SJCRH30 (cell line): ENCODE results near the gene TBC1D25. TPM values are rescaled to one million over a fixed set of nuclear protein-coding genes. Genes with fewer than 3 reads are reported as not detected.

Experiments used
- DNase-seq, 2 experiments: peaks; one replicate each; pipeline ENCODE4 v3.0.0-alpha.2; 2015 to 2020
- H3K27ac ChIP-seq: fragments of 250-450 bp; sonication (Bioruptor Pico); 2 replicates; pipeline ENCODE4 v1.5.1; 2020; ENCODE audit warnings: mild to moderate bottlenecking, moderate library complexity
- H3K27me3 ChIP-seq: fragments of 250-450 bp; sonication (Bioruptor Pico); 2 replicates; pipeline ENCODE4 v1.5.1; 2020; ENCODE audit warnings: mild to moderate bottlenecking, moderate library complexity
- H3K36me3 ChIP-seq: fragments of 250-450 bp; sonication (Bioruptor Pico); 2 replicates; pipeline ENCODE4 v1.5.1; 2020; ENCODE audit warnings: mild to moderate bottlenecking, moderate library complexity
- H3K4me1 ChIP-seq: fragments of 250-450 bp; sonication (Bioruptor Pico); 2 replicates; pipeline ENCODE4 v1.5.1; 2020; ENCODE audit warnings: mild to moderate bottlenecking, moderate library complexity
- H3K4me3 ChIP-seq: fragments of 250-450 bp; sonication (Bioruptor Pico); 2 replicates; pipeline ENCODE4 v1.5.1; 2020; ENCODE audit warnings: mild to moderate bottlenecking, moderate library complexity
- H3K9me3 ChIP-seq: fragments of 250-450 bp; sonication (Bioruptor Pico); replicated peaks from 2 replicates; pipeline ENCODE4 v1.5.1; 2020; ENCODE audit warnings: mild to moderate bottlenecking, moderate library complexity
- total RNA-seq: library from RNA; depleted of rRNA; stranded (reverse); fragments of >200 nt; shearing (Covaris generic); gene quantifications from 2 replicates; pipeline ENCODE4 v1.2.3, GENCODE V29; 2014; rRNA removed

Gene TBC1D25
- total RNA-seq, 1 experiment from 2014 or later: 4.6 TPM

DNA sequence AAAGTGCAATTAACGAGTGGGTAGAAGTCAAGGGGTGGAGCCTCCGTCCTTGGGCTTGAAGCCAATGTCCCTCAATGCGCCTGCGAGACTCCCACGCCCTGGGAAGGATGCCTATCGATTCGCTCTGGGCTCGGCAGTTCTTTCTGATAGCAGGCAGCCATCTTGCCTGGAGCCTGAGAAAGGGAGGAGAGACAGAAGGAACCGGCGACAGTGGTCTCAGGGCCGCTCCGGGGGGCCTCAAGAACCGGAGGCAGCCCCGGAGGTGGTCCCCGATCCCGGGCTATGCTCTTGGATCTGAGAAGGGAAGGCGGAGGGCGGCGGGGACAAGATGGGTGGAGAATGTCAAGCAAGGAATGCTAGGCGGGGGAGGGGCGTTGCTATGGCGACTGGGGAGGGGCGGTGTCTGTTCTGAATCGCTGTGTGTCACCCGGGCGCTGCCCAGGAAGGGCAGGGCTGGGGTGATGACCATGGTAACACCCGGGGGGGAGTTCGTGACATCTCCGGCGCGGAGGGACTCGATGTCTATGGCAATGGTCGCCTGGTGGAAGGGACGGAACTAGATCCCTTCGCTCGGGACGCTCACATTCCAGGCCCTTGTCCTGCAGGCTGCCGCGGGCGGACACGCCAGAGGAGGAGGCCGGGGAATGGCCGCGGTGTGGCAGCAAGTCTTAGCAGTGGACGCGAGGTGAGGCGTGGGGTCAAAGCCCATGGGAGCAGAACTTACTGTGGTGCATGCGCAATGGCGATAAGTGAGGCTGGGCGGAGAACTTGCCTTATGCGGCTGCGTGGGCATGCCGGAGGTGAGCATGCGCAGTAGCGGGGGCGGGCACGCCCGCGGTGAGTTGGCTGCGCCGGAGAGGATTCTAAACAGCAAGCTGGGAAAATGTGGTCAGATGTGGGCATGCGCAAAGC lies 58.1 kb downstream of the TBC1D25 start, which contains the start of gene WDR13:
WDR13 (plus strand) TSS at position 140 of the 912 bp plus-strand sequence; CDS start at position 645, 505 bp downstream.
- Histone ChIP-seq H3K36me3 (no peaks in the 10 kb centered on the region), H3K4me1 (no peaks in the 10 kb centered on the region), H3K27ac (peak within 1 kb of the TSS; percentile 91), H3K27me3 (no peaks in the 10 kb centered on the region), H3K4me3 (peak within 1 kb of the TSS; percentile 81), H3K9me3 (no peaks in the 10 kb centered on the region)
- peak; percentile 89 for DNase-seq

- Histone ChIP-seq H3K4me3 (peak overlapping the region; percentile 81), H3K27me3 (no peaks in the 10 kb centered on the region), H3K27ac (no peak overlapping the region), H3K4me1 (no peaks in the 10 kb centered on the region), H3K9me3 (no peaks in the 10 kb centered on the region), H3K36me3 (no peaks in the 10 kb centered on the region)
- no peak for DNase-seq
These were observed 59.1 kb downstream of the TBC1D25 start for GRCh38 chrX:48598614-48599013.

- H3K4me3 ChIP-seq: no peak overlapping the region
- H3K4me1 ChIP-seq: no peaks in the 10 kb centered on the region
- no peak overlapping the region for H3K27ac ChIP-seq
- no peaks in the 10 kb centered on the region for H3K36me3 ChIP-seq
- no peaks in the 10 kb centered on the region for H3K9me3 ChIP-seq
- H3K27me3 ChIP-seq: no peaks in the 10 kb centered on the region
- no peak for DNase-seq
These were observed 59.8 kb downstream of the TBC1D25 start for GRCh38 chrX:48599341-48599740.

- no peaks in the 10 kb centered on the region for H3K9me3 ChIP-seq
- DNase-seq: no peak
These were observed 60.7 kb downstream of the TBC1D25 start for GRCh38 chrX:48600226-48600625.

DNA sequence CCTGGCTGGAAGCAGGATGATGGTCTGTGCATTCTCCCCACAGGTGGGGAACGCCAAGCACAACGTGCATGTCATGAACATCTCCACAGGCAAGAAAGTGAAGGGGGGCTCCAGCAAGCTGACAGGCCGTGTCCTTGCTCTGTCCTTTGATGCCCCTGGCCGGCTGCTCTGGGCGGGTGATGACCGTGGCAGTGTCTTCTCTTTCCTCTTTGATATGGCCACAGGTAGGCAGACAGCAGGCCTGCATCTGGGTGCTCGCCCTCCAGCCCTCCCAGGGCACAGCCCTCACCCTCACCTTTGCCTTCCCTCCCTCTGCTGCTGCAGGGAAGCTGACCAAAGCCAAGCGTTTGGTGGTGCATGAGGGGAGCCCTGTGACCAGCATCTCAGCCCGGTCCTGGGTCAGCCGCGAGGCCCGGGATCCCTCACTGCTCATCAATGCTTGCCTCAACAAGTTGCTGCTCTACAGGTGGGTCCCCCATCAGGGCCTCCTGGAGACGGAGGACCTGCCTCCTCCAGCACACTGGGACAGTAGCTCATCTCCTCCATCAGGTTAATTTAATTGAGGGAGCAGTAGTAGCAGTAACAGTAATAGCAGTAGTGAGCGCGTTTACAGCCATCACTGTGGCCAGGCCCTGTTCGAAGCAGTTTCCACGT lies 62.4 kb downstream of the TBC1D25 start:
- Histone ChIP-seq H3K9me3 (no peaks in the 10 kb centered on the region), H3K27ac (no peak overlapping the region), H3K4me1 (no peaks in the 10 kb centered on the region), H3K36me3 (no peaks in the 10 kb centered on the region), H3K4me3 (no peak overlapping the region), H3K27me3 (no peaks in the 10 kb centered on the region)
- no peak for DNase-seq

More at GRCh38 chrX:48600226-48600625, 60.7 kb downstream of the TBC1D25 start:
- H3K27me3 ChIP-seq: no peaks in the 10 kb centered on the region
- no peaks in the 10 kb centered on the region for H3K36me3 ChIP-seq
- no peak overlapping the region for H3K27ac ChIP-seq
- H3K4me1 ChIP-seq: no peaks in the 10 kb centered on the region
- no peak overlapping the region for H3K4me3 ChIP-seq

GRCh38 chrX:48604701-48605100 lies 65.2 kb downstream of the TBC1D25 start:
- no peaks in the 10 kb centered on the region for H3K4me1 ChIP-seq
- H3K36me3 ChIP-seq: no peaks in the 10 kb centered on the region
- no peaks in the 10 kb centered on the region for H3K27me3 ChIP-seq
- H3K27ac ChIP-seq: no peak overlapping the region
- no peaks in the 10 kb centered on the region for H3K9me3 ChIP-seq
- no peak overlapping the region for H3K4me3 ChIP-seq
- DNase-seq: no peak

- H3K4me3 ChIP-seq: no peak overlapping the region
- no peaks in the 10 kb centered on the region for H3K36me3 ChIP-seq
- H3K27ac ChIP-seq: no peak overlapping the region
- no peak for DNase-seq
- no peaks in the 10 kb centered on the region for H3K9me3 ChIP-seq
- no peaks in the 10 kb centered on the region for H3K27me3 ChIP-seq
- no peaks in the 10 kb centered on the region for H3K4me1 ChIP-seq
These were observed 66.6 kb downstream of the TBC1D25 start for GRCh38 chrX:48606091-48606490.

DNA sequence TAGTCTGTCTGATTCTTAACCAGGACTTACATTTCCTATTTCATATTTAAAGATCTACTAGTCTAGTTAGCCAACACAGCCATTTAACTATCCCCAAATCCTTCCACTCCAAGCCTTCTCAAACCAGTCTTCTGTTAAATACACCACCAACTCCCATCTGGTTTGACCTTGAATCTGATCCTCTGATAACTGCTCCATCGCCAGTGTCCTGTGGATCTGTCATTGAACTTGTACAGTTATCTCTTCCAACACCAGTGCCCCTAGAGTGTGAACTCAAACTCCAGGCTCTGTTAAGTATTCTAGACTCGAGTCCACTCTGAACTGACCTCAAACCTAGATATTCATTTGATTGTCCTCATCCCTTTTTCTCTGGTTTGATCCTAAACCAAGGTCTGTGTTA lies 72.2 kb downstream of the TBC1D25 start:
- no peak for DNase-seq
- H3K9me3 ChIP-seq: no peaks in the 10 kb centered on the region
- H3K27me3 ChIP-seq: no peaks in the 10 kb centered on the region
- no peaks in the 10 kb centered on the region for H3K4me1 ChIP-seq
- no peak overlapping the region for H3K4me3 ChIP-seq
- no peak overlapping the region for H3K27ac ChIP-seq
- no peaks in the 10 kb centered on the region for H3K36me3 ChIP-seq

Other genes starting within 250 kb of the TBC1D25 start
- not detected in 2 replicates for gene SSX3, start 183.0 kb upstream of the TBC1D25 start, total RNA-seq
- gene SSX4, start 156.2 kb upstream of the TBC1D25 start, total RNA-seq: not detected in 2 replicates
- not detected in 2 replicates for gene SSX4B, start 127.8 kb upstream of the TBC1D25 start, total RNA-seq
- 13.8 and 15.4 TPM in 2 replicates for gene SLC38A5, start 69.5 kb upstream of the TBC1D25 start, total RNA-seq
- 28.0 and 29.4 TPM in 2 replicates for gene FTSJ1, start 63.5 kb upstream of the TBC1D25 start, total RNA-seq
- 6.2 and 9.8 TPM in 2 replicates for gene PORCN, start 30.7 kb upstream of the TBC1D25 start, total RNA-seq
- gene EBP, start 17.9 kb upstream of the TBC1D25 start, total RNA-seq: 61.7 and 71.9 TPM in 2 replicates
- 117 and 135 TPM in 2 replicates for gene RBM3, start 34.8 kb downstream of the TBC1D25 start, total RNA-seq
- 19.9 and 23.6 TPM in 2 replicates for gene WDR13, start 57.8 kb downstream of the TBC1D25 start, total RNA-seq
- gene WAS, start 144.1 kb downstream of the TBC1D25 start, total RNA-seq: not detected in 2 replicates
- 10.2 and 10.5 TPM in 2 replicates for gene SUV39H1, start 157.0 kb downstream of the TBC1D25 start, total RNA-seq
- not detected in 2 replicates for gene GLOD5, start 222.0 kb downstream of the TBC1D25 start, total RNA-seq
- gene GATA1, start 246.9 kb downstream of the TBC1D25 start, total RNA-seq: not detected in 2 replicates